Stimulated activated CD8-positive, alpha-beta memory T cell treated with anti-CD3 and anti-CD28 coated beads, Interleukin-7, amount 100 ng/mL, for 1 hour (primary cell): ENCODE data around the gene TCF19.

Experiments used
- DNase-seq, 2 donors: peaks; one replicate each; pipeline ENCODE4 v3.0.0-alpha.2; 2020; ENCODE audit warnings: low read depth in 2 of 2

TCF19 gene

DNA sequence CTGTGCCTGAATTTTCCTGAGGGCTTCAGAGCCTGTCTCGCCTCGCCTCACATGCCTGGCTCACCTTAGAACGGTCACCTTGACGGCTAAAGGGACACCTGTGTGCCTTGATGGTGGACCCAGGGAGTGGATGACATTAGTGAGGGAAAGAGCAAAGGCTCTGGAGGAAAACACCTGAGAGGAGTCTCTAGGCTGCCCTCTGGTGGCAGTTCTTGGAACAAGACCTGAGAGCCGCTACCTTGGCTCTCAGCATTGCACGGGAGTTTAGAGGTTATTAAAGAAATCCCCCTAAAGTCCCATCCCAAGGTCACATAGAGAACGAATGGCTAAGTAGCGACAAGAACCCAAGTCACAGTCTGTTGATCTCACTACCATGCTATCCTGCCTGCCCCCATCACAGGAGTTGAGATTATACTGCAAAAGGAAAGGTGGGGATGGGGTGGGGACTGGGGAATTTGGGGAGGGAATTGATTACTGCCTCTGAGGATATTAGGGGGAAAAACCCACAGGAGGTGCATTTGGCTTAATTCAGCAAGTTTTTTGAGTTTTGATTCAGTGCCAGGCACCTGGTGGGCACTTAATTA, 30.2 kb upstream of the TCF19 start:
- DNase-seq = peak; percentile 48 to 52

- DNase-seq = no peak
Measured at GRCh38 chr6:31129130-31129529, 29.3 kb upstream of the TCF19 start.

DNA sequence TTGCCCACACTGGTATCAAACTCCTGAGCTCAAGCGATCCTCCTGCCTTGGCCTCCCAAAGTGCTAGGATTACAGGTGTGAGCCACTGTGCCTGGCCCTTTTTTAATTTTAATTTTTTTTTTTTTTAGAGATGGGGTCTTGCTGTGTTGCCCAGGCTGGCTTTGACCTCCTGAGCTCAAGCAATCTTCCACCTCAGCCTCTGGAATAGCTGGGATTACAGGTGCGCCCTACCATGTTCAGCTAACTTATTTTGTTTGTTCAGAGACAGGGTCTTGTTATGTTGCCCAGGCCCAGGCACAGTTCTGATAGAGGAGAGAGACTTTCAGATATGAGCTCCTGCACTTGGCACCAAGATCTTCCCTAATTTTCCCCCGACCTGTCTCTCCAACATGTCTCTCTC, 27.6 kb upstream of the TCF19 start:
- no peak for DNase-seq

DNA sequence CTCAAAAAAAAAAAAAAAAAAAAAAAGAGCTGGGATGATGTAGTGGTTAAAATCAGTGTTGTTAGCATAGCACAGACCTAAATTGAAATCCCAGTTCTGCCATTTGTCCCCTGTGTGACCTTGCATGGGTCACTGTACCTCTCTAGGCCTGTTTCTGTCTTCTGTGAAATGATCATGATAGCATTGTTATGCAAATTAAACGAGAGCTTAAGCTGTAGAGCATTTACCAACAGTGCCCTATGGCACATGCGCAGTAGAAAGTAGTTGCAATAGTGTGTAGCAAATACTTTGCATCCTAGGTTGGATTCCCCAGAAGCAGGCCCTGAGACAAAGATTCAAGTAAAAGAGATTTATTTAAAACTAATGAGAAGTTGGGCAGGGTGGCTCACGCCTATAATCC, 26.8 kb upstream of the TCF19 start:
- DNase-seq = no peak

DNA sequence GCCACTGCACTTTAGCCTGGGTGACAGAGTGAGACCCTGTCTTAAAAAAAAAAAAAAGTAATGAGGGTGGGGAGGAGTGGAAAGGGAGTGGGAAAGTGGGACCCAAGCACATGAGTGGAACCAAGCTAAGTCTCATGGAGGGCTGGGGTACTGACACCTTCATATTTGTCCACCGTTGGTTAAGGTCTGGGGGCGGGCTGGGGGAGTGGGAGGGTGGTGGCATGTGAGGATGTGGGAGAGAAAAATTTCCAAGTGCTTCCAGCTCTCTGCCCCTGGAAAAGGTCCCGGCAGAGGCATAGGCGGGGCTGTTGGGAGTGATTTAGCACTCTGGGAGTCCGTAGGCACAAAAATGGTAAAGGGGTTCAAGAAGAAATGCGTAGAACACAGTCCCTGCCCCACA, 25.6 kb upstream of the TCF19 start:
- DNase-seq = no peak

DNA sequence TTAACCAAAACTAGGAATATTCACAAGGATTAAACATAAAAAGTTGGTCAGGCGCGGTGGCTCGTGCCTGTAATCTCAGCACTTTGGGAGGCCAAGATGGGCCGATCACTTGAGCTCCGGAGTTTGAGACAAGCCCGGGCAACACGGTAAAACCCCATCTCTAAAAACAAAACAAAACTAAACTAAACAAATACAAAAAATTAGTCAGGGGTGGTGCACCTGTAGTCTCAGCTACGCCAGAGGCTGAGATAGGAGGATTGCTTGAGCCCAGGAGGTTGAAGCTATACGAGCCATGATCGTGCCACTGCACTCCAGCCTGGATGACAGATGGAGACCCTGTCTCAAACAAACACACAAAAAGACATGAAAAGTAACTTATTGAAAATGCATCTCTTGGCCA, 22.7 kb upstream of the TCF19 start:
- no peak for DNase-seq

- no peak for DNase-seq
Measured at GRCh38 chr6:31138982-31139381, 19.4 kb upstream of the TCF19 start, which contains the start of gene PSORS1C2. Gene PSORS1C2 (minus strand): TSS chr6:31139066. CDS start chr6:31139026, 40 bp downstream.

GRCh38 chr6:31139599-31139998, 18.8 kb upstream of the TCF19 start:
- DNase-seq = no peak

DNA sequence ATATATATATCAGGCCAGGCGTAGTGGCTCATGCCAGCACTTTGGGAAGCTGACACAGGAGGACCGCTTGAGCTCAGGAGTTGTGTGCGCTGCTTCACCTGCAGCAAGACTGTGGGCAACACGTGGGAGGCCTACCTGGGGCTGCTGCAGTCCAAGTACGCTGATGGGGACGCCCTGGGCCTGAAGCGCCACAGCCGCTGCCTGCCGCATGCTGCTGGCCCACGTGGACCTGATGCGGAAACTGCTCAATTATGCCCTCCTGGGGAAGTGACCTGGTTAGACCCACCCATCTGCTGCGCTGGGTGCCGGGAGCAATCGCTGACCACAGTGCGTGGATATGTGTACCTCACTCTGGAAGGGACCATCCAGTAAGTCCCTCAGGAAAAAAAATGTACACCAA, 17.7 kb upstream of the TCF19 start:
- DNase-seq = no peak

- no peak for DNase-seq
Measured at GRCh38 chr6:31142361-31142761, 16.0 kb upstream of the TCF19 start.

GRCh38 chr6:31143148-31143547, 15.2 kb upstream of the TCF19 start:
- DNase-seq = no peak

- no peak for DNase-seq
Measured at GRCh38 chr6:31144296-31144969, 14.0 kb upstream of the TCF19 start.

- no peak for DNase-seq
Measured at GRCh38 chr6:31144970-31145340, 13.4 kb upstream of the TCF19 start.

DNA sequence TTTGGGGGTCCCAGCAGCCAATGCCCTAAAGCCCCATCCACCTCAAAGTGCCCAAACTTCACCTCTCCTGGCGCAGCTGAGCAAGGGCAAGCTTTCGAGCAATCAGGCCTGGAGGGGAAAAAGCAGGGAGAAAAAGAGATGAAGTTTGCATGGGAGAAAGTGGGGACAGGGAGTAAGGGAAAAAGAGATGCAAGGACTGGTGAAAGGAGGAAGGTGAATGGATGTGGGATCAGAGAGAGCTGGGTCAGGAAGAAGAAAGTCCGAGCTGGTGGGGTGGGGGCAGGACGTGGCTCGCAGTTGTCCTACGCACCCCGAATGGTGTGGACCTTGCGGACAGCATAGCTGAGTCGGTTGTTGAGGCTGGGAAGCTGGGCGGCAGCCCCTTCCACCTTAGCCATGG, 13.0 kb upstream of the TCF19 start:
- DNase-seq = no peak

DNA sequence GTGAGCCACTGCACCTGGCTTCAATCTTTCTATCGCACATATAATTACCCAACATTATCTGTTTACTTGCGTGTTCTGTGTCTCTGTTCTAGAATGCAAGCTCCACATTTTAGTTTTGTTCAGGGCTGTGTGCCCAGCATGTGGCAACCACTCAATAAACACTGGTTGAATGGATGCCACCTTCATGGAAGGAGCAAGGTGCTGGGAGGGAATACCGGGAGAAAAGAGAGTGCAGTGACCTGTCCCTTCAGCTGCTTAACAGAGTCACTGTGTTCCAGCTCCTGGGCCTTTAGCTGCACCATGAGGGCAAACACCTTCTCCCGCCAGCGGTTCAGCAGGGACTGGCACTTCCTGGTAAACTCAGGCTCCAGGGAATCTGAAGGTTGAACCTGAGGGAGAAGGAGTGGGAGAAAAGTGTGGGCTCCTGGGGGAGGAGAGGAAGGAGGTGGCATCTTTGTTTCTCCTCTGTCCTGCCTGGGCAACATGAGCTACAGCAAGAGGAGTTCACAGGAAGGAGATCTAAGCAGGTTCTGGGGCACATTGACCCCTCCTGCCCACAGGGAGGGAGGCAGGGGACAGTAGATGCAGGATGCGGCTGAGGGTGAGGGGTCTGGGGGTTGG, 8.5 kb upstream of the TCF19 start:
- no peak for DNase-seq

DNA sequence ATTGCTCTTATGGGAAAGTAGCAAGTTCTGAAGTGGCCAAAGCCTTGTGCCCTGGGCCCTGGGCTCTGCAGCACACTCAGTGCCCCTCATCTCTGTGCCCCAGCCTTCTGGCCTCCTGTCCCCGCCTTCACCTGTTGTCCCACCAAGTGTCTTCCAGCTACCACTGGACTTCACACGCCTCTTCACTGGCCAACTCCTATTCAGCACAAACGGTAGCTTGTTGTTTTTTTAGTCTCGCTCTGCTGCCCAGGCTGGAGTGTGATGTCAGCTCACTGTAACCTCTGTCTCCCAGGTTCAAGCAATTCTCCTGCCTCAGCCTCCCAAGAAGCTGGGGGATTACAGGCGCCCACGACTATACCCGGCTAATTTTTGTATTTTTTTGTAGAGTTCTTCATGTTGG, 5.6 kb upstream of the TCF19 start:
- DNase-seq = no peak

DNA sequence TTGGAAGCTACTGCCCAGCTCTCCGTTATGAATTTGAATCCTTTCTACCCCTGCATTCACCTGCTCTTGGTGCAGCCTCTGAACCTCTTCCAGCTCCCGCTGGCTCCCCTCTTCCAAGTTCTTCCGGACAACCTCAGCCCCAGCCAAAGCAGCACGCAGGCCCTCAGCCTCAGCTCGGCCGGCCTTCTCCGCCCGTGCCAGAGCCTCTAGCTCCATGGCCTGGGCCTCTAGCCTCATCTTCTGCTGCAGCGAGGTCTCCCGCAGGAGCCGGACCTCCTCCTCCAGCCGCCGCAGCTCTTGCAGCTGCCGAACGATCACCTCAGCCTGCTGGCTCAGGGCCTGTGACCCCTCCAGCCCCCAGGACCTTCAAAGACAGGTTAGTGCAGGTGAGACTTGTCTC, 4.0 kb upstream of the TCF19 start:
- DNase-seq = no peak

GRCh38 chr6:31156641-31157040, 1.7 kb upstream of the TCF19 start:
- DNase-seq = no peak

DNA sequence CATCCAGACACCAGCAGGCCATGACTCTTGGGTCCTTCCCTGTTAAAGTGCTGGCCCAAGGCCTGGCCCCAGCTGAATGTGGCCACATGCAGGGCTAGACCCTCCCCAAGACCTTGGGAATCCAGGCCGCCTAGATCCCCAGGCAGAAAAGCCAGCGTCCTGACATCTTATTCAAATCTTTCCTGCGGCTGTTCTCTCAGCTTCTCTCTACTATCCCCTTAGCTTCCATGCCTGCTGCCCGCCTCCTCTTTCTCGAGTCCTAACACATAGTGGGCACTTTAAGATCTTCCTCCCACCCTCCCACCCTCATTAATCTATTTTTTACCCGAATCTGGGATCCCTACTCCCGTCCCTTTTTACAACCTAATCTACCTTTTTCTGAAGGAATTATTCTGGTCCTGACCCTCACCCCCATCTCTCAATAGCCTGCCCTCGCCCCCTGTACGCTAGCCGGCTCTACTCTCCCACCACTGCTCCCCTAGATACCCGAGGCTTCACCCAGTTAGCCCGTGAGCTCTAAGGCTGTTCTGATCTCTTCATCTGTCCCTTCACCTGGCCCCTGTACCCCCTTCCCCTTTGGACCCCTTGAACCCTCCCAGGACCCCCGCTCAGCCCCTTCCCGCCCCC, 763 bp upstream of the TCF19 start, which contains the start of gene CCHCR1:
CCHCR1 (minus strand) TSS at position 290 of the 627 bp plus-strand sequence; CDS start at position 88, 202 bp downstream.
- DNase-seq = no peak

DNA sequence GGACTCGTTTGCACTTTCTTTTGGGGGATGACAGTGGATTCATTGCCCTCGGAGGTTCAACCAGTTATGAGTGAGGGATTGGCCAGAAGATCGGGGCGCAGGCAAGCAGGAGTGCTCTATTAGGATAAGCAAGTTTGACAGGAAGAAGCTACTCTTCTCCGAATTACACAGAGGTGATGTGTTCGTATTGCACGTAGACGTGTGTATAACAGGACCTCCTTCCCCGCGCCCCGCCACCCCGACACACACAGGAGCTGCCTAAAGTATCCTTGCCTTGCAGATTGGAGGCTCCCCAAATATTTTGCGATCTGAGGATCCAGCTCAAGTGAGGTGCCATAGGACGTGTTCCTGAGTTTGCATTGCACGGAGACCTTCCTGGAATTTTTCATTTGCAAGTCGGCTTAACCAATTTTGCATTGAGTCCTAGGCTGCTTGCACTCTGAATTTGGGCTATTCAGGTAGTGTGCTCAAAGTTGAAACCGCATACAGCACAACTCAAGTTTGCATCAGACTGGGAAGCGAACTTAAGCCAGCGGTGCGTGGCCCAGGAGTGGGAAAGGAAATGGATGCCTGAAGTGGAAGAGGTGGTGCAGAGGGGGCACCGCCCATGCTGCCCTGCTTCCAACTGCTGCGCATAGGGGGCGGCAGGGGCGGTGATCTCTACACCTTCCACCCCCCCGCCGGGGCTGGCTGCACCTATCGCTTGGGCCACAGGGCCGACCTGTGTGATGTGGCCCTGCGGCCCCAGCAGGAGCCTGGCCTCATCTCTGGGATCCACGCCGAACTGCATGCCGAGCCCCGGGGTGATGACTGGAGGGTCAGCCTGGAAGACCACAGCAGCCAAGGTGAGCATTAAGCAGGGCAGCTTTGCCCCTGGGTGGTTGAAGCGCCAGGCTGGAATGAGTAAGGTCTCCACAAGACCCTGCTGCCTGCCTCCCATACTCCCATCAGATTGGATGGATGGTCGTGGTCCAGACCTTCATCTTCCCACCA, 770 bp downstream of the TCF19 start:
- DNase-seq = no peak
